Smooth muscle cell (in vitro differentiated cells): ENCODE measurements around the gene OAS3. TPM values are rescaled to one million over a fixed set of nuclear protein-coding genes. Genes with fewer than 3 reads are reported as not detected.

Source experiments
- DNase-seq: peaks from one replicate; lab custom pipeline; 2025; ENCODE audit not compliant: unreplicated experiment; lab: John Stamatoyannopoulos, UW
- H2AFZ ChIP-seq: fragments of 200-600 bp; sonication (generic); 2 replicates; pipeline ENCODE4 v1.6.0; 2016; ENCODE audit warnings: antibody characterized with exemption, low read depth, mild to moderate bottlenecking
- H3F3A ChIP-seq: fragments of 200-600 bp; sonication (generic); 2 replicates; pipeline ENCODE4 v1.6.0; 2017; ENCODE audit warnings: antibody characterized with exemption, low read depth
- H3K27ac ChIP-seq: fragments of 200-600 bp; sonication (generic); 2 replicates; pipeline ENCODE4 v1.5.1; 2016; ENCODE audit warnings: low read depth, mild to moderate bottlenecking
- H3K27me3 ChIP-seq: fragments of 200-600 bp; sonication (generic); 2 replicates; pipeline ENCODE4 v1.6.1; 2016; ENCODE audit warnings: low read depth, mild to moderate bottlenecking
- H3K36me3 ChIP-seq: fragments of 200-600 bp; sonication (generic); 2 replicates; pipeline ENCODE4 v1.5.1; 2016; ENCODE audit warnings: low read depth
- H3K4me1 ChIP-seq: fragments of 200-600 bp; sonication (generic); 2 replicates; pipeline ENCODE4 v1.5.1; 2016; ENCODE audit warnings: low read depth
- H3K4me2 ChIP-seq: fragments of 200-600 bp; sonication (generic); 2 replicates; pipeline ENCODE4 v1.6.0; 2016; ENCODE audit warnings: mild to moderate bottlenecking
- H3K4me3 ChIP-seq: fragments of 200-600 bp; sonication (generic); 2 replicates; pipeline ENCODE4 v1.5.1; 2016; ENCODE audit warnings: mild to moderate bottlenecking
- H3K79me2 ChIP-seq: fragments of 200-600 bp; sonication (generic); 2 replicates; pipeline ENCODE4 v1.6.0; 2016; ENCODE audit warnings: low read depth, mild to moderate bottlenecking
- H3K9ac ChIP-seq: fragments of 200-600 bp; sonication (generic); 2 replicates; pipeline ENCODE4 v1.6.0; 2016; ENCODE audit warnings: low read depth
- H3K9me3 ChIP-seq: fragments of 200-600 bp; sonication (generic); replicated peaks from 2 replicates; pipeline ENCODE4 v1.5.1; 2016; ENCODE audit warnings: low read depth
- H4K20me1 ChIP-seq: fragments of 200-600 bp; sonication (generic); 2 replicates; pipeline ENCODE4 v1.6.0; 2016; ENCODE audit warnings: low read depth
- CTCF ChIP-seq: fragments of 200-600 bp; sonication (generic); IDR thresholded peaks from 2 replicates; pipeline ENCODE4 v1.5.1; 2017; ENCODE audit warnings: borderline replicate concordance, mild to moderate bottlenecking, antibody characterized with exemption; ENCODE audit not compliant: insufficient read depth, poor library complexity, severe bottlenecking
- WGBS: methylation state at CpG from one replicate; pipeline ENCODE4 v1.1.7; 2016; ENCODE audit warnings: low lambda C conversion rate; 5-methylcytosine and 5-hydroxymethylcytosine counted together
- polyA plus RNA-seq: library from polyadenylated mRNA; unstranded; fragments of >200 nt; fragmentation: Nextera tagmentation; extraction: Ambion mirVana; gene quantifications from 2 replicates; pipeline ENCODE4 v1.2.1, GENCODE V29; 2016
- total RNA-seq: library from RNA; depleted of rRNA; stranded (reverse); fragments of >200 nt; gene quantifications from 2 replicates; pipeline ENCODE4 v1.2.3, GENCODE V29; 2014

OAS3 gene
- total RNA-seq, result 0.13 and 1.1 TPM in 2 replicates
- 1.9 TPM in 1 of 2 replicates, not detected in the other for polyA plus RNA-seq

- TF ChIP-seq CTCF, result no peak
- whole genome bisulfite sequencing, result 25% methylated on average over 50 of the region's 50 CpGs
- no peak within 1 kb of the TSS for H3K27ac ChIP-seq
- peak within 1 kb of the TSS; percentile 3 for H3K9ac ChIP-seq
- no peaks in the 10 kb centered on the region for H3K4me1 ChIP-seq
- H3K4me3 ChIP-seq, result peak within 1 kb of the TSS; percentile 59
- H3K36me3 ChIP-seq, result no peaks in the 10 kb centered on the region
- H3K79me2 ChIP-seq, result no peaks in the 10 kb centered on the region
- peak; percentile 5 for DNase-seq
- H3K27me3 ChIP-seq, result peaks cover 35% of the 10 kb centered on the region
- peak within 1 kb of the TSS; percentile 71 for H2AFZ ChIP-seq
- no peaks in the 10 kb centered on the region for H3K9me3 ChIP-seq
- no peaks in the 10 kb centered on the region for H3F3A ChIP-seq
- H4K20me1 ChIP-seq, result no peaks in the 10 kb centered on the region
- H3K4me2 ChIP-seq, result peak within 1 kb of the TSS; percentile 81
These were observed at the start of gene OAS3 for GRCh38 chr12:112937741-112938719. OAS3 (plus strand) TSS chr12:112938474; CDS start chr12:112938531, 57 bp downstream.

- no peak for DNase-seq
- H2AFZ ChIP-seq, result no peak overlapping the region
- no peaks in the 10 kb centered on the region for H3F3A ChIP-seq
- no peak overlapping the region for H3K4me2 ChIP-seq
- no peaks in the 10 kb centered on the region for H3K79me2 ChIP-seq
- H4K20me1 ChIP-seq, result no peaks in the 10 kb centered on the region
- no peak overlapping the region for H3K9ac ChIP-seq
- no peaks in the 10 kb centered on the region for H3K27me3 ChIP-seq
- no peaks in the 10 kb centered on the region for H3K4me1 ChIP-seq
- no peak overlapping the region for H3K27ac ChIP-seq
- H3K36me3 ChIP-seq, result no peaks in the 10 kb centered on the region
- WGBS, result 86% methylated on average over 6 of the region's 6 CpGs
- no peak overlapping the region for H3K4me3 ChIP-seq
- no peak for TF ChIP-seq CTCF
- H3K9me3 ChIP-seq, result no peaks in the 10 kb centered on the region
These were observed 46.9 kb upstream of the OAS3 start for GRCh38 chr12:112891093-112892024.

GRCh38 chr12:112892856-112893255, 45.4 kb upstream of the OAS3 start:
- H3K79me2 ChIP-seq, result no peaks in the 10 kb centered on the region
- H4K20me1 ChIP-seq, result no peaks in the 10 kb centered on the region
- no peak overlapping the region for H3K4me2 ChIP-seq
- no peak overlapping the region for H3K4me3 ChIP-seq
- H3K9me3 ChIP-seq, result no peaks in the 10 kb centered on the region
- no peaks in the 10 kb centered on the region for H3F3A ChIP-seq
- H3K27me3 ChIP-seq, result peaks cover 6% of the 10 kb centered on the region
- WGBS, result 66% methylated on average over 2 of the region's 2 CpGs
- no peak for DNase-seq
- no peak overlapping the region for H2AFZ ChIP-seq
- no peak for TF ChIP-seq CTCF
- H3K27ac ChIP-seq, result no peak overlapping the region
- H3K36me3 ChIP-seq, result no peaks in the 10 kb centered on the region
- H3K4me1 ChIP-seq, result no peaks in the 10 kb centered on the region
- H3K9ac ChIP-seq, result no peak overlapping the region
